Stimulated activated naive CD8-positive, alpha-beta T cell treated with anti-CD3 and anti-CD28 coated beads, Interleukin-15, amount 100 ng/mL, for 72 hours (primary cell): Measurements from ENCODE around the gene RALGPS1.

ENCODE experiments used
- ATAC-seq: fragments of 150-1000 bp; cut with Tn5 transposase; 2 replicates; pipeline ENCODE4 v1.10.0; 2021; ENCODE audit warnings: mild to moderate bottlenecking, moderate library complexity
- DNase-seq, 2 donors: peaks; one replicate each; pipeline ENCODE4 v3.0.0; 2021 to 2022
- H3K27ac Mint-ChIP-seq, 2 donors: one replicate each; pipeline ENCODE4 v1.8.0; 2022; ENCODE audit warnings: mild to moderate bottlenecking in 2 of 2, mixed read lengths in 2 of 2, moderate library complexity in 2 of 2
- H3K27me3 Mint-ChIP-seq: one replicate; pipeline ENCODE4 v1.8.0; 2022; ENCODE audit warnings: mixed read lengths
- H3K4me1 Mint-ChIP-seq: one replicate; pipeline ENCODE4 v1.8.0; 2022; ENCODE audit warnings: mild to moderate bottlenecking, mixed read lengths
- H3K4me3 Mint-ChIP-seq, 2 donors: one replicate each; pipeline ENCODE4 v1.8.0; 2022; ENCODE audit warnings: mild to moderate bottlenecking in 2 of 2, mixed read lengths in 2 of 2, moderate library complexity in 1 of 2
- H3K9me3 Mint-ChIP-seq, 2 donors: one replicate each; pipeline ENCODE4 v1.8.0; 2022; ENCODE audit warnings: mixed read lengths in 2 of 2

The RALGPS1 gene

GRCh38 chr9:127121628-127122175 lies 207.1 kb downstream of the RALGPS1 start:
- Mint-ChIP-seq H3K4me3 (no peak overlapping the region), H3K27me3 (peaks cover 79% of the 10 kb centered on the region), H3K4me1 (peaks cover 23% of the 10 kb centered on the region), H3K27ac (no peak overlapping the region), H3K9me3 (no peaks in the 10 kb centered on the region)
- DNase-seq: no peak
- no peak for ATAC-seq

DNA sequence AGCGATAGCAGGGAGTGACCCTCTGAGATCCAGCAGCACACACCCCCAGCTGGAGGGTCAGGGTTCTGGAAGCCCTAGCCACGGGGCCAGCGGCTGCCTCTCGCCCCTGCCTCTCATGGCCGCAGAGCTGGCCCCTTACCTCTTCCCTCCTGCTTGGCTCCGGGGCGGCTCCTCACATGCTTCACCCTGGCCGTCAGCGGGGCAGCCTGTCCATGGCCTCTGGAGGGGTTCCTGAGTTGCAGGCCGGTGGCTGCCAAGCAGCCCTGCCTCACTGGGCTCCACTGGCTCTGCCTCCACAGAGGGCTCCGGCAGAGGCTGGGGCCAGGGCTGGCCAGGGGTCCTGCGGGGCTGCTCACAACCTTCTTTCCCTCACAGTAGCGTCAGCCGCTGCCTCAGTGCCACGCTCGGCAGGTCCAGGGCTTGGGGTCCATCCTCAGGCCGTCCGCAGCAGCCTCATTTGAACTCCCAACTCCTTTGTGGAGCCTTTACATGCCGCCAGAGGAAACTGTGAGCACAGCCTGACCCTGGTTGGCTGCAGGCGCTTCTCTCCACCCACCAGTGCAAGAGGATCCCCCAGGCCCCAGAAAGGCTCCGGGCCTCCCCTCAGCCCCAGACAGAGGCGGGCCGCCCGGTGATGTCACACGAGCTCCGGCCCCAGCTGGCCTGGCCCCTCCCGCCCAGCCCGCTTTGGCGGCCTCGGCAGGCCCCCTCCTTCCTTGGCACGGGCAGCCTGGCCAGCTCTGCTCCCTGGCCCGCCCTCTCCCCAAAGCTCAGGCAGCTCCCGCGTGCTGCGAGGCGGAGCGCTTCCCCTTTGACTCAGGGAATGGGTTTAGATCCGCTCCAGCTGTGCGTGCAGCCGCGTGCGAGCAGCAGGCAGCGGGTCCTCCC lies 207.8 kb downstream of the RALGPS1 start, which contains the start of gene ANGPTL2:
ANGPTL2 (minus strand) TSS at position 460 of the 888 bp plus-strand sequence. CDS start 13,904 bp downstream, outside the sequence.
- H3K4me1 Mint-ChIP-seq: peaks cover 16% of the 10 kb centered on the region
- H3K9me3 Mint-ChIP-seq: no peaks in the 10 kb centered on the region
- H3K27ac Mint-ChIP-seq: no peak within 1 kb of the TSS
- peak; percentile 62 for ATAC-seq
- peaks cover 87% of the 10 kb centered on the region for H3K27me3 Mint-ChIP-seq
- H3K4me3 Mint-ChIP-seq: peak within 1 kb of the TSS; percentile 36 to 66
- DNase-seq: peak in 1 of 2 donors; percentile 14

DNA sequence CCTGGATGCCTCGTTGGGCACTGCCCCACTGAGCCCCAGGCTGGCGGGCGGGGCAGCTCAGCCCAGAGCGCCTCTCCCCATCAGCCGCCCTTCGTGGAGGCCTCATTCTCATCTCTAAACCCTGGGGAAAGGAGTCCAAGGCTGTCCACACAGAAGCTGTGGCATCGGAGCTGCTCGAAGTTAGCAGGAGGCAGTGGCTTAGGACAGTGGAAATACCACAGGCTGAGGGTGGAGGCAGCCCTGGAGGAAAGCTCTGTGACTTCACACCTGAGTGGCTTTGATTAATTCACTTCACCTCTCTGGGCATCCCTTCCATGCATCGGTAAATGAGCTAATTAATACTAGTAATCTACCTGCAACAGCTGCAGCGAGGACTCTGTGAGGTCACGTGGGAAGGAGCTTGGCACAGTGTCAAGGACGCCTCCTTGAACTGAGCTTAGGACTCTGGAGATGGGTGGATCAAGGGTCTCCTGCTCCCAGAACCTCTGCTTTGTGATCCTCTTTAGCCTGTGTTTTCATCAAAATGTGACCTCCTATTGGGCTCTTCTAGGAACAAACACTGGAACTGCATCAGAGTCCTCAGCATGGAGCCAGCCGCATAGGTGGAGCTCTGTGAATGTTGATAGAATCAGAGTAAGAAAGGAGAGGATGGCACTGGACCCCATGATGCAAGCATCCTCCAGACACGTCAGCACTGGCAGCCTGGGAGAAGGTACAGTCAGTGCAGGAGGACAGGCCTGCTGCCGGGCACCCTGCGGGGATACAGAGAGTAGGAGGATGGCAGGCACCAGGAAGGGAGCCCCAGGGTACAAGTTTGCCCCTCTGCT lies 208.7 kb downstream of the RALGPS1 start:
- Mint-ChIP-seq H3K27ac (no peak overlapping the region), H3K4me1 (peaks cover 16% of the 10 kb centered on the region), H3K27me3 (peaks cover 85% of the 10 kb centered on the region), H3K4me3 (peak overlapping the region in 1 of 2 donors; percentile 66), H3K9me3 (no peaks in the 10 kb centered on the region)
- DNase-seq (no peak), ATAC-seq (no peak)

DNA sequence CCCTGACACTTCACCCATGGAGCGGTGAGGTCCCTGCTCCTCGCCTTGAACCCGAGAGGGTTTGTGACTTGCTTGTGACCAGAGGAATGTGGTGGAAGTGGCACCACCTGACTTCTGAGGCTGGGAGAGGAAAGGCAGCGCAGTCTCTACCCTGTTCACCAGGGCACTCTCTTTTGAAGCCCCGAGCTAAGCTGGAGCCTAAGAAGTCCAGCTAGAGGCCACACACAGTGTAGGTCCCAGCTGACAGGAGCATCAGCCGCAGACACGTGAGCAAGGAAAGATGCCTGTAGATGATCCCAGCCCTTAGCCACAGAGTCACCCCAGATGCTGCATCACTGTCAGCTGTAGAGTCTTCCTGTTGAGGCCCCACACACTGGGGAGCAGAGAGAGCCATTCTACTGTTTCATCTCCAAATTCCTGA lies 209.5 kb downstream of the RALGPS1 start:
- H3K27ac Mint-ChIP-seq: peak overlapping the region in 1 of 2 donors; percentile 79
- H3K4me3 Mint-ChIP-seq: no peak overlapping the region
- H3K27me3 Mint-ChIP-seq: peaks cover 76% of the 10 kb centered on the region
- DNase-seq (no peak), ATAC-seq (no peak)
- H3K9me3 Mint-ChIP-seq: no peaks in the 10 kb centered on the region
- peaks cover 16% of the 10 kb centered on the region for H3K4me1 Mint-ChIP-seq

GRCh38 chr9:127124792-127125191 lies 210.2 kb downstream of the RALGPS1 start:
- H3K9me3 Mint-ChIP-seq: no peaks in the 10 kb centered on the region
- H3K27ac Mint-ChIP-seq: no peak overlapping the region
- peaks cover 16% of the 10 kb centered on the region for H3K4me1 Mint-ChIP-seq
- peaks cover 71% of the 10 kb centered on the region for H3K27me3 Mint-ChIP-seq
- no peak for DNase-seq
- no peak for ATAC-seq
- H3K4me3 Mint-ChIP-seq: no peak overlapping the region

DNA sequence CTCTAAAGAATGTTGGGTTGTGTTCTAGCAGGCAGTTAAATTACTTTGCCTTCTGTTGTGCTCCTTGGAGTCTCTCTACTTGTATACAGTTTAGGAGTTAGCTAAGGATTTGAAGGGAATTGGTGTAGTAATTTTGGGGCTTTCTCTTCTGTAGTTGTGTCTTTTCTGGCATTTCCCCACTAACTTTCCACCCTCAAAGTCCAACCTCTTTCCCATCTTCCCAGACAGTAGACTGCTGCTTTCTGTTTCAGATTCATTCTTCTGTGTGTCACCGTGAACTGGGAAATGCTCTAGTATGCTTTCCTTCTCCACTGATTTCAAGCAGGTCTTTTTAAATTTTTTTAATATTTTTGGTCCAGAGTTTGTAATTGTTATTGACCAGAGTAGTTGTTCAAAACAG lies 212.4 kb downstream of the RALGPS1 start:
- ATAC-seq: no peak
- Mint-ChIP-seq H3K4me1 (peaks cover 14% of the 10 kb centered on the region), H3K9me3 (no peaks in the 10 kb centered on the region), H3K27ac (no peak overlapping the region), H3K4me3 (no peak overlapping the region), H3K27me3 (peaks cover 53% of the 10 kb centered on the region)
- DNase-seq: no peak

DNA sequence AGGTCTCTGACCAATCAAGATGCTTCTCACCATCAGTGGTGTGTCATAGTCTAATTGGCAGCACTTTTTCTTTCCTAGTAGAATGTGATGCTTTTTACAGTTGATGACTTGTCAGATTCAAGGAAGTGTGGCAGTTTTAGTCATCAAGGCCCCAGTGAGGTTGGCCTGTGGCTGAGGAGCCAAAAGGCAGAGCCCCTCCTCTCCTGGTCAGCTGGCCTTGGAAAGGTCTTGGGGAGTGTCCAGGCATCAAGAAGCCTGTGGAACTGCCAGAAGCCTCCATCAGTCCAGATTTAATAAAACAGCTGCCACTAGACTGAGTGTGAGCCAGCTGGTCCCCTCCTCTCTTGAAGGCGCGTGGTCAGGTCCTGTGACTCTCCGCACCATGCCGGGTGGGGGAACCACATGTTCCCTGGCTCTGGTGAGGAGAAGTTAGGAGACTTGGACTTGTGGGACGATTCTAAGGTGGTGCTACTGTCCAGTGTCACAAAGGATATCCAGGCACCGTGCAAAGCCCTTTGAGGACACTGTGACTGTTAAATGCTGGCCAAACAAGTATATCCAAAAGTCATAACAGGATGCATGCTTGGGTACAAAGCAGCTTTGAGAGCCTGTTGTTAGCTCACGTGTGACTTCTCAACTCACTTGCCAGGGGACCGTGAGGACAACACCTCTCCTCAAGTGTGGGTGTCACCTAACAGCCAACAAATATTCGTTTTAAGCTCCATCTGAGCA lies 213.9 kb downstream of the RALGPS1 start:
- DNase-seq: no peak
- Mint-ChIP-seq H3K27me3 (peaks cover 38% of the 10 kb centered on the region), H3K4me1 (no peaks in the 10 kb centered on the region), H3K27ac (peak overlapping the region in 1 of 2 donors; percentile 10), H3K4me3 (no peak overlapping the region), H3K9me3 (no peaks in the 10 kb centered on the region)
- no peak for ATAC-seq

- no peak for DNase-seq
- Mint-ChIP-seq H3K27ac (no peak overlapping the region), H3K27me3 (peaks cover 31% of the 10 kb centered on the region), H3K4me3 (no peak overlapping the region), H3K9me3 (no peaks in the 10 kb centered on the region), H3K4me1 (no peaks in the 10 kb centered on the region)
- no peak for ATAC-seq
Measured at GRCh38 chr9:127129073-127129717, 214.6 kb downstream of the RALGPS1 start.

DNA sequence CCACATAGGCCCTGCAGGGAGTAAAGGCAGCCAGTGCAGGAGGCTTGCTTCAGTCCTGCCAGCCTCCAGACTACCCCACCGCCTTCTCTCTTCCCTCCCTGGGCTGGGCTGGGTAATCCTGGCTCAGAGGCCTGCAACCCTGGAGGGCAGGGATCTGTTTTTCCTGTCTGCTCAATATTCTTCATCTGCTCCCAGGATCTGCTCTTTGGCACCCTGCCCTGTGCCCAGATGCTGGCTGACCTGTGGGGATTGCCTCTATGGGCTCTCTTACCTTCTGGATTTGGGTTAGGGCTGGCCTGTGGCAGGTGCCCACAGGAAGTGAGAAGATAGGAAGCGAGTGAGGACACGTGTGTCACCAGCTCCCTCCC lies 215.1 kb downstream of the RALGPS1 start:
- Mint-ChIP-seq H3K9me3 (no peaks in the 10 kb centered on the region), H3K4me3 (no peak overlapping the region), H3K27me3 (peaks cover 27% of the 10 kb centered on the region), H3K27ac (peak overlapping the region in 1 of 2 donors; percentile 50), H3K4me1 (no peaks in the 10 kb centered on the region)
- ATAC-seq (no peak), DNase-seq (no peak)

GRCh38 chr9:127130235-127130634 lies 215.7 kb downstream of the RALGPS1 start:
- no peak overlapping the region for H3K27ac Mint-ChIP-seq
- H3K4me3 Mint-ChIP-seq: no peak overlapping the region
- H3K27me3 Mint-ChIP-seq: peaks cover 21% of the 10 kb centered on the region
- ATAC-seq (no peak), DNase-seq (no peak)
- H3K4me1 Mint-ChIP-seq: no peaks in the 10 kb centered on the region
- no peaks in the 10 kb centered on the region for H3K9me3 Mint-ChIP-seq

DNA sequence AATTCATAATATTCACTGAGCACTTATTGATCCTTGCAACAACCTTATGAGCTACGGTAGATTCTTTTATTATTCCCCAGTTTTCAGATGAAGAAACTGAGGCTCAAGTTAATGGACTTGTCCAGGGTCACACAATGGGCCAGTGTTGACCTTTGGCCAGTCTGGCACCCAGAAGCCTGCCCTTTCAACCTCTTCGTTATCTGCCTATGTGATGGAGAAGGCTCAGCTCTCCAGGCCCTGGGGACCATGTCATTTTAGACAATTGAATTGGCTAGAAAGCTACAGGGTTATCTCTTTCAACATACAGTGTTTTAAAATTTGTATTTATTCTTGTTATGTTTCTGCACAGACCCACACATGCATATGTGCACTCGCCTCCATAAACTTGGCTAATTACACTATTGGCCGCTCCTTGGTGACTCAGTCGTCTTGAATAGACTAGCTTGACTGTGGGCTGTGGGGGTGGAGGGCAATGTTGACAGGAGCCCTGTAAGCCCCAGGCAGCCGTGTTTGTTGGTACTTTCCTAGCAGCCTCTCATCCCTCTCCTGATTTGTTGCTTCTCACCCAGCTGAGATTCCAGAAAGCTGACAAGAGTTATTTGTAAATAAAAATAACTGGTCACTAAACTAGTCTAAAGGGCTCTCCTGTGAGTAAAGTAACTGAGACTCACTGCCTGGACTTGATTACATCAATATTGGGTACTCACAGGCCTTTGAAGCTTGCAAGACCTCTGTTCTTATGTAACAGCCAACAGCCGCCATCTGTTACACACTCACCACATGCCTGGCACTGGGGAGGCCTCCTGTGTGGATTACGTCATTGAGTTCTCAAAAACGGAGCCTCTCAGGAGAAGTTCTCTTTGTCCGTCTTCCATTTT lies 216.3 kb downstream of the RALGPS1 start:
- Mint-ChIP-seq H3K9me3 (no peaks in the 10 kb centered on the region), H3K27ac (no peak overlapping the region), H3K27me3 (peaks cover 15% of the 10 kb centered on the region), H3K4me3 (no peak overlapping the region), H3K4me1 (no peaks in the 10 kb centered on the region)
- no peak for DNase-seq
- no peak for ATAC-seq

GRCh38 chr9:127131871-127132270 lies 217.3 kb downstream of the RALGPS1 start:
- no peak overlapping the region for H3K27ac Mint-ChIP-seq
- no peak overlapping the region for H3K4me3 Mint-ChIP-seq
- H3K27me3 Mint-ChIP-seq: peaks cover 6% of the 10 kb centered on the region
- DNase-seq (no peak), ATAC-seq (no peak)
- H3K9me3 Mint-ChIP-seq: no peaks in the 10 kb centered on the region
- H3K4me1 Mint-ChIP-seq: no peaks in the 10 kb centered on the region

DNA sequence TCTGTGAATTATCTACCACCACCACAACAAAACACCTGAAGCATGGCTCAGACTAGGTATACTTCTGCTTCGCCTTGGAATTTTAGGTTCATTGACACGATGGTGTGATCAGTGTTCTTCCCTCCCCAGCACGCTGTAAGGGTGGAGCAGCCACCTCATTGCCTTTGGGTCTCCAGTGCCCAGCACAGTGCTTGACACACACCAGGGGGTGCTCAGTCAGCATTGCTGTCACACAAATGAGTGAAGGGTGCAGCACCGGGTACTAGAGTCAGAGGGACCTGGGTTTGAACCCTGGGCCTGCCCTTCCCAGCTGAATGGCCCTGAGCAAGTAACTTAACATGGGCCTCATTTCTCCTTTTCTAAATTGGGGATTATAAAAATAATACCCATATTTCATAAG lies 217.8 kb downstream of the RALGPS1 start:
- DNase-seq (no peak), ATAC-seq (no peak)
- Mint-ChIP-seq H3K27ac (no peak overlapping the region), H3K27me3 (peaks cover 1% of the 10 kb centered on the region), H3K4me1 (no peaks in the 10 kb centered on the region), H3K4me3 (no peak overlapping the region), H3K9me3 (no peaks in the 10 kb centered on the region)
